Endothelial cell (in vitro differentiated cells): ENCODE measurements around the gene DCXR. TPM values are rescaled to one million over a fixed set of nuclear protein-coding genes. Genes with fewer than 3 reads are reported as not detected.

ENCODE experiments used
- DNase-seq: peaks from one replicate; pipeline ENCODE4 v3.0.0; 2021; ENCODE audit warnings: low spot score
- H3K27ac Mint-ChIP-seq: one replicate; pipeline ENCODE4 v1.8.0; 2021; ENCODE audit warnings: mixed read lengths, inconsistent platforms; ENCODE audit not compliant: unreplicated experiment
- H3K27me3 Mint-ChIP-seq: one replicate; pipeline ENCODE4 v1.8.0; 2021; ENCODE audit warnings: mild to moderate bottlenecking, moderate library complexity, mixed read lengths, inconsistent platforms; ENCODE audit not compliant: unreplicated experiment
- H3K36me3 Mint-ChIP-seq: one replicate; pipeline ENCODE4 v1.8.0; 2021; ENCODE audit warnings: mild to moderate bottlenecking, low read depth, mixed read lengths, inconsistent platforms; ENCODE audit not compliant: unreplicated experiment
- H3K4me1 Mint-ChIP-seq: one replicate; pipeline ENCODE4 v1.8.0; 2021; ENCODE audit warnings: mild to moderate bottlenecking, mixed read lengths, inconsistent platforms; ENCODE audit not compliant: unreplicated experiment
- H3K4me3 Mint-ChIP-seq: one replicate; pipeline ENCODE4 v1.8.0; 2021; ENCODE audit warnings: mild to moderate bottlenecking, mixed read lengths, inconsistent platforms; ENCODE audit not compliant: unreplicated experiment
- H3K9me3 Mint-ChIP-seq: one replicate; pipeline ENCODE4 v1.8.0; 2021; ENCODE audit warnings: mixed read lengths, inconsistent platforms; ENCODE audit not compliant: unreplicated experiment
- total RNA-seq: library from RNA; stranded (reverse); fragmentation: NEBNext Ultra II Directional; extraction: Animal tissue kit (Norgen Biotek cat#: 25700); gene quantifications from one replicate; pipeline ENCODE4 v1.2.1, GENCODE V29; 2021; ENCODE audit not compliant: unreplicated experiment
- TF ChIP-seq, protein P1 (sequence below): fragments of 200-600 bp; sonication (generic); IDR thresholded peaks from one replicate; pipeline ENCODE4 v1.5.0; 2021; ENCODE audit warnings: antibody characterized with exemption; ENCODE audit not compliant: unreplicated experiment

The DCXR gene
- total RNA-seq, 1 donor from 2014 or later = 30.8 TPM

DNA sequence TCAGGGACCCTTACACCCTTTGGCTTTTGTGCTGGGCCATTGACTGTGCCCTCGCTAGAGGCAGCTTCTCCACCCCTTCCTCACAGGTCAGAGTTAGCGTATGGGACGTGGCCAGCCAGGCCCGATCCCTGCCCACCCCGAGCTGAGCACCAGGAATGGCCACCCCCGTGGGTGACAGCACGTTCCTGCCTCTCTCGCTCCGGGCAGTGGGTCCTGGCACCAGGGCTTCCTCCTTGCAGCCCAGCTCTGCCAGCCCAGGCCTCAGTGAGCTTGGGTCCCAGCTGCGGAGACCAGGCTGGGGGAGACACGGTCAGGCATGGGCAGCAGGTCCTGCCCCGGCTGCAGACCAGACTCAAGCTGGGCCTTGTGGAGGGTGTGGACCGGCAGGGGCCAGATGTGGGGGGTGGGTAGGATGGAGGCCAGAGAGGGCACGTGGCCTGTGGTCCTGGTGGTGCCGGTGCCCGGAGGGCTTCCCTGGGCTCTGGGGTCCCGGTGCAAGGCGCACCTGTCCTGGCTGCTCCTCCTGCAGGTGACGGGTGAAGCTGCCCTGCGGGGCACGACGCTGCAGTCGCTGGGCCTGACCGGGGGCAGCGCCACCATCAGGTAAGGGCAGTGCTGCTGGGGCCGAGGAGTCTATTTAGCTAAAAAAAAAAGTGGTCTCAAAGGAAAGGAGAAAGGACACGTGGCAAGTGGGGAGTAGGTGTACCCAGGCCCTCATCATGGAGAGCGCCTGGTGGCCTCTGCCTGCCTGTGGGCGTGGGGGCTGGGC lies 41.9 kb downstream of the DCXR start:
- TF ChIP-seq, protein P1, sequence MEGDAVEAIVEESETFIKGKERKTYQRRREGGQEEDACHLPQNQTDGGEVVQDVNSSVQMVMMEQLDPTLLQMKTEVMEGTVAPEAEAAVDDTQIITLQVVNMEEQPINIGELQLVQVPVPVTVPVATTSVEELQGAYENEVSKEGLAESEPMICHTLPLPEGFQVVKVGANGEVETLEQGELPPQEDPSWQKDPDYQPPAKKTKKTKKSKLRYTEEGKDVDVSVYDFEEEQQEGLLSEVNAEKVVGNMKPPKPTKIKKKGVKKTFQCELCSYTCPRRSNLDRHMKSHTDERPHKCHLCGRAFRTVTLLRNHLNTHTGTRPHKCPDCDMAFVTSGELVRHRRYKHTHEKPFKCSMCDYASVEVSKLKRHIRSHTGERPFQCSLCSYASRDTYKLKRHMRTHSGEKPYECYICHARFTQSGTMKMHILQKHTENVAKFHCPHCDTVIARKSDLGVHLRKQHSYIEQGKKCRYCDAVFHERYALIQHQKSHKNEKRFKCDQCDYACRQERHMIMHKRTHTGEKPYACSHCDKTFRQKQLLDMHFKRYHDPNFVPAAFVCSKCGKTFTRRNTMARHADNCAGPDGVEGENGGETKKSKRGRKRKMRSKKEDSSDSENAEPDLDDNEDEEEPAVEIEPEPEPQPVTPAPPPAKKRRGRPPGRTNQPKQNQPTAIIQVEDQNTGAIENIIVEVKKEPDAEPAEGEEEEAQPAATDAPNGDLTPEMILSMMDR = no peak
- Mint-ChIP-seq H3K9me3 (no peaks in the 10 kb centered on the region), H3K4me1 (peaks cover 8% of the 10 kb centered on the region), H3K27ac (no peak overlapping the region), H3K27me3 (peaks cover 3% of the 10 kb centered on the region), H3K4me3 (no peak overlapping the region), H3K36me3 (peaks cover 2% of the 10 kb centered on the region)
- no peak for DNase-seq

DNA sequence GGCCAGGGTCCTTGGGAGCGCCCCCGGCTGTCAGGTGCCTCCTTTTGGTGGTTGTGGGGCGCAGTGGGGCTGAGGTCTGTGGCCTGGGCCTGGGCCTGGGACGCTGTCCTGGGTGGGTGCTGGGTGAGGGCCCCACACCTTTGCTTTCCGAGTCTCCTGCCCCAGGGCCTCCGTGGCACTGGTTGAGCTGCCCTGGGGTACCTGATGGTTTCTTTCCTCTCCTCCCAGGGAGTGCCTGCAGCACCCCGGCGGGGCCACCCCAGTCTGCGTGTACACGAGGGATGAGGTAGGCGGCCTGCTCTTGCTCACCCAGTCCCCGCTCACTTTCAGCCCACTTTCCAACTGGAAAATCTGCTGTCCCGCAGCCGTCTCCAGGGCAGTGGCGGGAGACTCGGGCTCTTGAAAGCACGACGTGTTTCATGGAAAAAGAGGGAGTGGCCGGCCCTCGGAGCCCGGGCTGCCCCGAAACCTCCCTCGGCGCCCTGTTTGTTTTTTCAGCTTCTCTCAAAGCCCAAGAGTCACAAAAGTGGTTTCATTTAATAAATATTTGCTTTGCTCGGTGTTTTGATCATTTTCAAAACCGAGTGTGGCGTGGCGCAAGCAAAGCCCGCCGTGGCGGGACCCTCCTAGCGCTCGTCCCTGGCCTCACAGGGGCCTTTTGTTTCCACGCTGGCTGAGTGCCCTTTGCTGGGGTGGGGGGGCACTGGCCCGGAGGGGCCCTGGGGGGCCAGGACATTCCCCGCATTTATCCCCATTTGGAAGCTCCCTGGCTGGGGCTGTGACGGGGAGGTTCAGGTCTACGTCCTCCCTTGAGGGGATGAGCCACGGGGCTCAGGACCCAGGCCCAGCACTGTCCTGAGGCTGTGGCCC lies 42.7 kb downstream of the DCXR start:
- H3K27ac Mint-ChIP-seq = no peak overlapping the region
- no peak for DNase-seq
- TF ChIP-seq, protein P1 = no peak
- peaks cover 9% of the 10 kb centered on the region for H3K4me1 Mint-ChIP-seq
- peaks cover 4% of the 10 kb centered on the region for H3K36me3 Mint-ChIP-seq
- H3K9me3 Mint-ChIP-seq = no peaks in the 10 kb centered on the region
- no peak overlapping the region for H3K4me3 Mint-ChIP-seq
- peaks cover 3% of the 10 kb centered on the region for H3K27me3 Mint-ChIP-seq

DNA sequence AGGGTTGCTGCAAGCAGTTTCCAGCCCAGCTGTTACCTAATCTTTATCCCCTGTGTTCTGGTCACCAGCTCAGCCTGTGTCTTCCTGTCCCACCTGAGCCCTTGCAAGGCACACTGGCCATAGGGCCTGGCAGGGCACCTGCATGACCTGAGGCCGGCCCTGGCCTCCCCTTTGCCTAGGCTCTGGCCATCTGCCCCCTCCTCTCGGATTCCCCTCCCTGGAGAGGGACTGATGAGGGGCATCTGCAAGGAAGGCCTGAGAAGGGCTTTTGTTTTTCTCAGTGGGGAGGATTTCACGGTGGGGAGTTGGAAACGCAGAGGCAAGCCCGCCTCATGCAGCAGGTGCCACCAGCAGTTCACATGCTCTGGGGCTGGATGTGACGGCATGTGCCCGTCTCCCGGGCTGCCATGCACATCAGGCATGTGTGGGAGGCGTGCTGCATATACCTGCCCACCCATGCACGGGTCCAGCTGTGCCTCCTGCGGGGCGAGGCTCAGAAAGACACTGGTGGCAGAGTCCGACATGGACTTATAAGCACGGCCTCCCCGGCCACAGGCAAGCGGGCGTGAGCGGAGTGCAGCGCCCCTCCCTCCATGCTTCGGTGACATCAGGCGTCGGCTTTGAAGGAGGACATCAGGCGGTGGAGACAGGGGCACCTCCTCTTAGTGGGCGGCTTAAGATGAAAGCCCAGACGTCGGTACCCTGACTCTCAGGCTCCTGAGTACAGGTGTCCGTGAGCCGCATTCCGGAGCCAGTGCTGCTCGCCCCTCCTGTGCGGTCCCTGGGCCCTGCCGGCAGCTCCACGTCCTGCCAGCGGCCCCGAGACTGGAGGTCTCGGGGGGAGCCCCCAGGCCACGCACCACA lies 43.5 kb downstream of the DCXR start:
- TF ChIP-seq, protein P1 = no peak

DNA sequence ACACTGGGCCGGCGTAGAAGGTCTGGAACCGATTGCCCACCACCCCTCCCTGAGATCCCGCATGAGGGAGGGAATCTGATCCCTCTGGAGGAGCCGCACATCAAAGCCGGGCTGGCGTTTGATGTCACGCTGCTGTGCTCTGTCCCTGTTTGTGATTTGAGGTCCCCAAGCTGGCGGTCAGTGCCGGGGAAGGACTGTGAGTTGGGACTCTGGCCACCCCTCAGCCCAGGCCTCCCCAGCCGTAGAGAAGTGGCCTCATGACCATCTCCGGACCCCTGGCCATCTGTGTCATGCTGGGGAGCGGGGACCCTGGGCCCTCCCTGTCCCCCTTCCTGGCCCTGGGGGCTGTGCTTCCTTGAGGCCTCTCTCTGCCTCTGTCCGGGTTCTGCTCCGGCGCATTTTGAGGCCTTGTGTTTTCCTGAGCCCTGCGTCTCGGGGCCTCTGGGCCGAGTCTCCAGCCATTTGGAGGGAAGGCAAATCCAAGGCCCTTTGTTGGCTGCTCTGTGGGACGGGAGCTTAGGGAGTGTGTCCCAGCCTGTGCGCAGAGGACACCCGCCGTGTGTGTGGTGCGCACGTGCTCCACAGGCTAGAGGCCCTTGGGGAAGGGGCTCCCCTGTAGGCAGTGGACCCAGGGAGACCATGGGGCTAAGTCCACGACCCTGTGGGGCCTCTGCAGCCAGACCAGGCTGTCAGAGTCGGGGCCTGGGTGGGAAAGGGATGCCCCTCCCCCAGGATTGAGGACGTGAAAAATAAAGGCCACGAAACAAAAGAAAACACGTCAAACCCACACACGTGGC lies 45.0 kb downstream of the DCXR start:
- Mint-ChIP-seq H3K4me3 (no peak overlapping the region), H3K27me3 (peaks cover 3% of the 10 kb centered on the region), H3K9me3 (no peaks in the 10 kb centered on the region), H3K27ac (no peak overlapping the region), H3K36me3 (peaks cover 4% of the 10 kb centered on the region), H3K4me1 (peaks cover 3% of the 10 kb centered on the region)
- TF ChIP-seq, protein P1 = no peak
- no peak for DNase-seq

More for the DNA sequence above, 43.5 kb downstream of the DCXR start:
- Mint-ChIP-seq H3K9me3 (no peaks in the 10 kb centered on the region), H3K36me3 (peaks cover 4% of the 10 kb centered on the region), H3K4me3 (no peak overlapping the region), H3K4me1 (peaks cover 9% of the 10 kb centered on the region), H3K27me3 (peaks cover 3% of the 10 kb centered on the region), H3K27ac (no peak overlapping the region)
- no peak for DNase-seq
